Measurements from ENCODE around the gene DEDD.

DNA sequence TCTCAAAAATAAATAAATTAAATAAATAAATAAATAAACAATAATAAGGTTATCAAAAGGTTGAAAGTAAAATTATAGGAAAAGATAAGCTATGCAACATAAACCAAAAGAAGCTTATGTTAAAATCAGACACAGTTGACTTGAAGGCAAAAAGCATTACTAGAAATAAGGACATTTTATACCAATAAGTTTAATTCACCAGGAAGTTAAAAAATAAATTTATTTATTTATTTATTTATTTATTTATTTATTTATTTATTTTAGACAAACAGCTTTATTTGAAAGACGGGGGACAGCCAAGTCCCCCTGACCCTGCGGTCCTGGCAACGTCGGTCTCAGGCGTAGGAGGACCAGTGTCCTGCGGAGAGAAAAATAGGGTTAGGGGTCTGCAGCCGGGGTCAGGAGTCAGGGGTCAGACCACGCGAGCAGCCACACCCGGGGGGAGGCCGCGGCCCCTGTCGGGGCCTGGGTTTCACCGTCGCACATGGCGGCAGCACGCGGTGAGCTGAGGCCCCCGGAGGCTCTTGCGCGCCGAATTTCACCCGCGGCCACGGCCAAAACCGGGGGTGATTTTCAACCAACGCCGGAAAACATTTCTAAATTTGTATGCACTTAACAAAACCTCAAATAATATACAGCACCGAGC is 8.4 kb upstream of the DEDD start:
- TF ChIP-seq, protein P1, sequence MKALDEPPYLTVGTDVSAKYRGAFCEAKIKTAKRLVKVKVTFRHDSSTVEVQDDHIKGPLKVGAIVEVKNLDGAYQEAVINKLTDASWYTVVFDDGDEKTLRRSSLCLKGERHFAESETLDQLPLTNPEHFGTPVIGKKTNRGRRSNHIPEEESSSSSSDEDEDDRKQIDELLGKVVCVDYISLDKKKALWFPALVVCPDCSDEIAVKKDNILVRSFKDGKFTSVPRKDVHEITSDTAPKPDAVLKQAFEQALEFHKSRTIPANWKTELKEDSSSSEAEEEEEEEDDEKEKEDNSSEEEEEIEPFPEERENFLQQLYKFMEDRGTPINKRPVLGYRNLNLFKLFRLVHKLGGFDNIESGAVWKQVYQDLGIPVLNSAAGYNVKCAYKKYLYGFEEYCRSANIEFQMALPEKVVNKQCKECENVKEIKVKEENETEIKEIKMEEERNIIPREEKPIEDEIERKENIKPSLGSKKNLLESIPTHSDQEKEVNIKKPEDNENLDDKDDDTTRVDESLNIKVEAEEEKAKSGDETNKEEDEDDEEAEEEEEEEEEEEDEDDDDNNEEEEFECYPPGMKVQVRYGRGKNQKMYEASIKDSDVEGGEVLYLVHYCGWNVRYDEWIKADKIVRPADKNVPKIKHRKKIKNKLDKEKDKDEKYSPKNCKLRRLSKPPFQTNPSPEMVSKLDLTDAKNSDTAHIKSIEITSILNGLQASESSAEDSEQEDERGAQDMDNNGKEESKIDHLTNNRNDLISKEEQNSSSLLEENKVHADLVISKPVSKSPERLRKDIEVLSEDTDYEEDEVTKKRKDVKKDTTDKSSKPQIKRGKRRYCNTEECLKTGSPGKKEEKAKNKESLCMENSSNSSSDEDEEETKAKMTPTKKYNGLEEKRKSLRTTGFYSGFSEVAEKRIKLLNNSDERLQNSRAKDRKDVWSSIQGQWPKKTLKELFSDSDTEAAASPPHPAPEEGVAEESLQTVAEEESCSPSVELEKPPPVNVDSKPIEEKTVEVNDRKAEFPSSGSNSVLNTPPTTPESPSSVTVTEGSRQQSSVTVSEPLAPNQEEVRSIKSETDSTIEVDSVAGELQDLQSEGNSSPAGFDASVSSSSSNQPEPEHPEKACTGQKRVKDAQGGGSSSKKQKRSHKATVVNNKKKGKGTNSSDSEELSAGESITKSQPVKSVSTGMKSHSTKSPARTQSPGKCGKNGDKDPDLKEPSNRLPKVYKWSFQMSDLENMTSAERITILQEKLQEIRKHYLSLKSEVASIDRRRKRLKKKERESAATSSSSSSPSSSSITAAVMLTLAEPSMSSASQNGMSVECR (CRISPR knock-in tag; IDR thresholded peaks at IDR 0.05; ENCODE audit: borderline replicate concordance) = no peak
- TF ChIP-seq FOXJ3 (CRISPR knock-in tag; IDR thresholded peaks at IDR 0.05; ENCODE audit: borderline replicate concordance) (no peak), KAT7 (CRISPR knock-in tag; IDR thresholded peaks at IDR 0.05; ENCODE audit: borderline replicate concordance) (no peak), ZNF396 (CRISPR knock-in tag; IDR thresholded peaks at IDR 0.05; ENCODE audit: borderline replicate concordance) (no peak)
- TF ChIP-seq, protein P2, sequence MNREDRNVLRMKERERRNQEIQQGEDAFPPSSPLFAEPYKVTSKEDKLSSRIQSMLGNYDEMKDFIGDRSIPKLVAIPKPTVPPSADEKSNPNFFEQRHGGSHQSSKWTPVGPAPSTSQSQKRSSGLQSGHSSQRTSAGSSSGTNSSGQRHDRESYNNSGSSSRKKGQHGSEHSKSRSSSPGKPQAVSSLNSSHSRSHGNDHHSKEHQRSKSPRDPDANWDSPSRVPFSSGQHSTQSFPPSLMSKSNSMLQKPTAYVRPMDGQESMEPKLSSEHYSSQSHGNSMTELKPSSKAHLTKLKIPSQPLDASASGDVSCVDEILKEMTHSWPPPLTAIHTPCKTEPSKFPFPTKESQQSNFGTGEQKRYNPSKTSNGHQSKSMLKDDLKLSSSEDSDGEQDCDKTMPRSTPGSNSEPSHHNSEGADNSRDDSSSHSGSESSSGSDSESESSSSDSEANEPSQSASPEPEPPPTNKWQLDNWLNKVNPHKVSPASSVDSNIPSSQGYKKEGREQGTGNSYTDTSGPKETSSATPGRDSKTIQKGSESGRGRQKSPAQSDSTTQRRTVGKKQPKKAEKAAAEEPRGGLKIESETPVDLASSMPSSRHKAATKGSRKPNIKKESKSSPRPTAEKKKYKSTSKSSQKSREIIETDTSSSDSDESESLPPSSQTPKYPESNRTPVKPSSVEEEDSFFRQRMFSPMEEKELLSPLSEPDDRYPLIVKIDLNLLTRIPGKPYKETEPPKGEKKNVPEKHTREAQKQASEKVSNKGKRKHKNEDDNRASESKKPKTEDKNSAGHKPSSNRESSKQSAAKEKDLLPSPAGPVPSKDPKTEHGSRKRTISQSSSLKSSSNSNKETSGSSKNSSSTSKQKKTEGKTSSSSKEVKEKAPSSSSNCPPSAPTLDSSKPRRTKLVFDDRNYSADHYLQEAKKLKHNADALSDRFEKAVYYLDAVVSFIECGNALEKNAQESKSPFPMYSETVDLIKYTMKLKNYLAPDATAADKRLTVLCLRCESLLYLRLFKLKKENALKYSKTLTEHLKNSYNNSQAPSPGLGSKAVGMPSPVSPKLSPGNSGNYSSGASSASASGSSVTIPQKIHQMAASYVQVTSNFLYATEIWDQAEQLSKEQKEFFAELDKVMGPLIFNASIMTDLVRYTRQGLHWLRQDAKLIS (CRISPR knock-in tag; IDR thresholded peaks at IDR 0.05; ENCODE audit: borderline replicate concordance) = no peak
- TF ChIP-seq, protein P3, sequence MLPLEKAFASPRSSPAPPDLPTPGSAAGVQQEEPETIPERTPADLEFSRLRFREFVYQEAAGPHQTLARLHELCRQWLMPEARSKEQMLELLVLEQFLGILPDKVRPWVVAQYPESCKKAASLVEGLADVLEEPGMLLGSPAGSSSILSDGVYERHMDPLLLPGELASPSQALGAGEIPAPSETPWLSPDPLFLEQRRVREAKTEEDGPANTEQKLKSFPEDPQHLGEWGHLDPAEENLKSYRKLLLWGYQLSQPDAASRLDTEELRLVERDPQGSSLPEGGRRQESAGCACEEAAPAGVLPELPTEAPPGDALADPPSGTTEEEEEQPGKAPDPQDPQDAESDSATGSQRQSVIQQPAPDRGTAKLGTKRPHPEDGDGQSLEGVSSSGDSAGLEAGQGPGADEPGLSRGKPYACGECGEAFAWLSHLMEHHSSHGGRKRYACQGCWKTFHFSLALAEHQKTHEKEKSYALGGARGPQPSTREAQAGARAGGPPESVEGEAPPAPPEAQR (CRISPR knock-in tag; IDR thresholded peaks at IDR 0.05) = no peak
- TF ChIP-seq, protein P4, sequence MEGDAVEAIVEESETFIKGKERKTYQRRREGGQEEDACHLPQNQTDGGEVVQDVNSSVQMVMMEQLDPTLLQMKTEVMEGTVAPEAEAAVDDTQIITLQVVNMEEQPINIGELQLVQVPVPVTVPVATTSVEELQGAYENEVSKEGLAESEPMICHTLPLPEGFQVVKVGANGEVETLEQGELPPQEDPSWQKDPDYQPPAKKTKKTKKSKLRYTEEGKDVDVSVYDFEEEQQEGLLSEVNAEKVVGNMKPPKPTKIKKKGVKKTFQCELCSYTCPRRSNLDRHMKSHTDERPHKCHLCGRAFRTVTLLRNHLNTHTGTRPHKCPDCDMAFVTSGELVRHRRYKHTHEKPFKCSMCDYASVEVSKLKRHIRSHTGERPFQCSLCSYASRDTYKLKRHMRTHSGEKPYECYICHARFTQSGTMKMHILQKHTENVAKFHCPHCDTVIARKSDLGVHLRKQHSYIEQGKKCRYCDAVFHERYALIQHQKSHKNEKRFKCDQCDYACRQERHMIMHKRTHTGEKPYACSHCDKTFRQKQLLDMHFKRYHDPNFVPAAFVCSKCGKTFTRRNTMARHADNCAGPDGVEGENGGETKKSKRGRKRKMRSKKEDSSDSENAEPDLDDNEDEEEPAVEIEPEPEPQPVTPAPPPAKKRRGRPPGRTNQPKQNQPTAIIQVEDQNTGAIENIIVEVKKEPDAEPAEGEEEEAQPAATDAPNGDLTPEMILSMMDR (IDR thresholded peaks at IDR 0.05) = no peak

Measured in WTC11 (cell line).